Right lobe of liver (tissue), 4 donors: Measurements from ENCODE around the gene CLRN1.

Source experiments
- POLR2A ChIP-seq: fragments of 450-650 bp; IDR thresholded peaks from one replicate; pipeline ENCODE4 v1.6.1; 2017; ENCODE audit warnings: antibody characterized with exemption, mild to moderate bottlenecking
- TF ChIP-seq, protein P1 (sequence below), 4 donors: fragments of 200-600 bp in 3 of 4; fragments of 450-650 bp in 1 of 4; IDR thresholded peaks; one replicate each; pipeline versions ENCODE4 v1.5.1 to v1.8.0; 2016 to 2022; ENCODE audit warnings: antibody characterized with exemption in 4 of 4, mild to moderate bottlenecking in 2 of 4
- donor health status: DM: no; HTN: no; CAD: no.
- donor health status: DM: no; HTN: no; CAD: no.
- donor health status: DM: no; HTN: yes; CAD: no.

DNA sequence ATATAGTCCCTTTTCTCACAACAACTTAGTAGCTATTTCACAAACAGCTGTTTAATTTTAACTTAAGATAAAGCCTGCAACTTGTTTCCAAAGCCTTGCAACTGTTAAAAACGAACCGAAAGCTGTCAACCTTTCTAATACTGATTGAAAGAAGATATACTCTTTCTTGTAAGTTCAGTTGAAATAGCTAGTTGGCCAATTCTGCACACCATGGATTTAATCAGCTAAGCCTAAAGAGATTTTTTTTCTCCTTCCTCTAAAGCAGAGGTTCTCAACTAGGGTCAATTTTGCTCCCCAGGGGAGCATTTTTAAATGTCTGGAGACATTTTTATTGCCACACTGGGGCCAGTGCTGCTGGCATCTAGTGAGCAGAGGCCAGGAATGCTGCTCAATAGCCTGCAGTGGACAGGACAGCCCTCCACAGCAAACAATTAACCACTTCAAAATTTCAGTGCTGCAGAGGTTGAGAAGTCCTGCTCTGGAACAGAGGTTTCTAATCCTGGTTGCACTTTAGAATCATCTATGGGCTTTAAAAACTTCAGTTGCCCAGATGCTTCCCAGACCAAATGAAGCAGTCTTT lies 93.4 kb downstream of the CLRN1 start:
- no peak for TF ChIP-seq POLR2A
- TF ChIP-seq, protein P1, sequence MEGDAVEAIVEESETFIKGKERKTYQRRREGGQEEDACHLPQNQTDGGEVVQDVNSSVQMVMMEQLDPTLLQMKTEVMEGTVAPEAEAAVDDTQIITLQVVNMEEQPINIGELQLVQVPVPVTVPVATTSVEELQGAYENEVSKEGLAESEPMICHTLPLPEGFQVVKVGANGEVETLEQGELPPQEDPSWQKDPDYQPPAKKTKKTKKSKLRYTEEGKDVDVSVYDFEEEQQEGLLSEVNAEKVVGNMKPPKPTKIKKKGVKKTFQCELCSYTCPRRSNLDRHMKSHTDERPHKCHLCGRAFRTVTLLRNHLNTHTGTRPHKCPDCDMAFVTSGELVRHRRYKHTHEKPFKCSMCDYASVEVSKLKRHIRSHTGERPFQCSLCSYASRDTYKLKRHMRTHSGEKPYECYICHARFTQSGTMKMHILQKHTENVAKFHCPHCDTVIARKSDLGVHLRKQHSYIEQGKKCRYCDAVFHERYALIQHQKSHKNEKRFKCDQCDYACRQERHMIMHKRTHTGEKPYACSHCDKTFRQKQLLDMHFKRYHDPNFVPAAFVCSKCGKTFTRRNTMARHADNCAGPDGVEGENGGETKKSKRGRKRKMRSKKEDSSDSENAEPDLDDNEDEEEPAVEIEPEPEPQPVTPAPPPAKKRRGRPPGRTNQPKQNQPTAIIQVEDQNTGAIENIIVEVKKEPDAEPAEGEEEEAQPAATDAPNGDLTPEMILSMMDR (IDR thresholded peaks at IDR 0.05), result no peak
